ENCODE data around the gene OR10A3.

DNA sequence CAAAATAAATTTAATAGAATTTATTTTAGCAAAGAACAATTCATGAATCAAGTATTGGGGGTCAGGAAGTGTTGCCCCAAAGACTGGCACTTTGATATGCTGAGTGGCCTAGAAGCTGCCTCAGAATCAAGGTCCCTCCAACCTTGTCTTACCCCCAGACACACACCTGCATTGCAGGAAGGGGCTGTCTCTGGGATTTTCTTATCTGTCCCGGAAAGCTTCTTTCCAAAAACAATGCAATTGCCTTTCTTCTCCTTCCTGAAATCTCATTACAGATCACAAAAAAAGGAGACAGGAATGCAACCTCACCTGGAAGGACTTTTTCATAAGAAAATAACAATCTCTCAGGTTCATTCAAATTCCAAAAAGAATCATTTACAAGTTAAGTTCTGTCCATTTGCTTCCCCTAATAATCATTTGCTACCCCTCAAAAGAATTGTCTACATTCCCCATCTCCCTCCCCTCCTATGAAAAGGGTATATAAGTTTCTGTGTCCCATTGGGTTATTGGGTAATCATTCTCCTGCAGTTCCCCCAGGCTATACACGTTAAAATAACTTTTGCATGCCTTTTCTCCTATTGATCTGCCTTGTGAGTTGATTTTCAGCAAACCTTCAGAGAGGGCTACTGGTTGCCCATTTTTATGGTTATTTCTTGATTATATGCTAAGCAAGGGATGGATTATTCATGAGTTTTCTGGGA is 31.8 kb downstream of the OR10A3 start:
- no peak for TF ChIP-seq POLR2A (IDR thresholded peaks at IDR 0.05; ENCODE audit: low read length)
- TF ChIP-seq GATA1 (IDR thresholded peaks at IDR 0.05; ENCODE audit: low read depth, low read length), result no peak

All from erythroblast (primary cell).